CD4-positive, alpha-beta T cell (primary cell): ENCODE data around the gene ACER3. TPM values are rescaled to one million over a fixed set of nuclear protein-coding genes. Genes with fewer than 3 reads are reported as not detected.

Experiments used
- ATAC-seq: fragments of 200-7000 bp; cut with Tn5 transposase; one replicate; pipeline ENCODE4 v1.10.0; 2022; ENCODE audit warnings: mild to moderate bottlenecking; ENCODE audit not compliant: poor library complexity
- CTCF ChIA-PET: fragments of 350-600 bp; sonication (Branson Sonifier 250); formaldehyde crosslinking; loops from one replicate; lab custom pipeline; 2021; ENCODE audit warnings: antibody characterized with exemption, inconsistent platforms; lab: Charles Lee
- POLR2A ChIA-PET: fragments of 350-600 bp; sonication (Branson Sonifier 250); formaldehyde crosslinking; loops from one replicate; lab custom pipeline; 2021; ENCODE audit warnings: antibody characterized with exemption, inconsistent platforms; lab: Charles Lee
- DNase-seq, 14 experiments: peaks; one replicate each; pipeline ENCODE4 v3.0.0-alpha.2; 2013 to 2020; ENCODE audit warnings: mixed read lengths in 2 of 14
- H3K27ac ChIP-seq, 2 donors: one replicate each; pipeline versions ENCODE4 v1.5.1 to v1.7.0; 2013; ENCODE audit warnings: low read length in 2 of 2, low read depth in 1 of 2, mild to moderate bottlenecking in 1 of 2
- H3K27me3 ChIP-seq, 2 experiments: 1 replicate in 1 of 2; 2 replicates in 1 of 2; pipeline versions ENCODE4 v1.6.1 to v1.7.0; 2013; ENCODE audit warnings: low read length in 2 of 2, control low read depth in 1 of 2, mild to moderate bottlenecking in 1 of 2, moderate library complexity in 1 of 2; ENCODE audit not compliant: insufficient read depth in 2 of 2, control insufficient read depth in 1 of 2
- H3K36me3 ChIP-seq: one replicate; pipeline ENCODE4 v1.6.1; 2013; ENCODE audit warnings: low read length, control low read depth; ENCODE audit not compliant: insufficient read depth
- H3K4me1 ChIP-seq: one replicate; pipeline ENCODE4 v1.6.1; 2013; ENCODE audit warnings: low read length, control low read depth; ENCODE audit not compliant: insufficient read depth
- H3K4me3 ChIP-seq: one replicate; pipeline ENCODE4 v1.5.1; 2013; ENCODE audit warnings: mild to moderate bottlenecking, low read length, moderate library complexity
- H3K9me3 ChIP-seq, 2 experiments: 1 replicate in 1 of 2; 2 replicates in 1 of 2; pipeline versions ENCODE4 v1.6.1 to v1.7.0; 2013; ENCODE audit warnings: low read length in 2 of 2, mild to moderate bottlenecking in 2 of 2, control low read depth in 1 of 2, moderate library complexity in 1 of 2; ENCODE audit not compliant: control insufficient read depth in 1 of 2, insufficient read depth in 1 of 2
- H3K27ac Mint-ChIP-seq: one replicate; pipeline ENCODE4 v1.8.0; 2020; ENCODE audit warnings: mixed read lengths
- H3K27me3 Mint-ChIP-seq: one replicate; pipeline ENCODE4 v1.8.0; 2021; ENCODE audit warnings: mixed read lengths
- H3K36me3 Mint-ChIP-seq: one replicate; pipeline ENCODE4 v1.8.0; 2021; ENCODE audit warnings: low read depth, mixed read lengths
- H3K4me1 Mint-ChIP-seq: one replicate; pipeline ENCODE4 v1.8.0; 2021; ENCODE audit warnings: low read depth, mixed read lengths
- H3K4me3 Mint-ChIP-seq: one replicate; pipeline ENCODE4 v1.8.0; 2020; ENCODE audit warnings: mild to moderate bottlenecking, mixed read lengths
- H3K9me3 Mint-ChIP-seq: one replicate; pipeline ENCODE4 v1.8.0; 2020; ENCODE audit warnings: mixed read lengths
- CTCF ChIP-seq: fragments of 200-600 bp; IDR thresholded peaks from one replicate; pipeline ENCODE4 v1.8.0; 2022; ENCODE audit warnings: antibody characterized with exemption, mild to moderate bottlenecking
- intact Hi-C, 2 experiments: fragments of 100-400 bp; cut with DNase I in 1 of 2; cut with micrococcal nuclease in 1 of 2; formaldehyde crosslinking; loops; one replicate each; pipeline versions ENCODE4 v1.15.1 to v1.9.0; 2023 to 2025; cut with DNase I, micrococcal nuclease
- total RNA-seq, 174 experiments: library from RNA in 2 of 174; stranded (reverse) in 2 of 174; gene quantifications; one replicate each; pipeline ENCODE4 v1.2.3 and lab custom pipeline; 2021 to 2026

Gene ACER3
- total RNA-seq, 2 experiments from 2014 or later: 6.4 to 7.0 TPM

- H3K27ac ChIP-seq: no peak overlapping the region
- no peak for DNase-seq
- CTCF ChIA-PET: interaction anchor here (1.0 to 1.9 kb wide), 8 partner anchors 27 to 172 kb away, joined by 3 to 6 read pairs (median 4); no protein-coding TSS in a partner anchor
- H3K4me1 Mint-ChIP-seq: peaks cover 13% of the 10 kb centered on the region
- POLR2A ChIA-PET: no interaction called here
- no peaks in the 10 kb centered on the region for H3K9me3 ChIP-seq
- H3K27ac Mint-ChIP-seq: no peak overlapping the region
- H3K27me3 ChIP-seq: no peaks in the 10 kb centered on the region
- no peak for ATAC-seq
- H3K9me3 Mint-ChIP-seq: no peaks in the 10 kb centered on the region
- H3K4me3 ChIP-seq: no peak overlapping the region
- no peaks in the 10 kb centered on the region for H3K36me3 Mint-ChIP-seq
- intact Hi-C loops: loop anchor here (1.0 to 5.0 kb wide), 4 partner anchors 107 to 185 kb away; no protein-coding TSS in a partner anchor
- TF ChIP-seq CTCF: peak; percentile 32
- no peak overlapping the region for H3K4me3 Mint-ChIP-seq
- H3K4me1 ChIP-seq: peaks cover 5% of the 10 kb centered on the region
- no peaks in the 10 kb centered on the region for H3K27me3 Mint-ChIP-seq
- H3K36me3 ChIP-seq: no peaks in the 10 kb centered on the region
These were observed 58.7 kb downstream of the ACER3 start for GRCh38 chr11:76919467-76919866.

- Histone ChIP-seq H3K27me3 (no peaks in the 10 kb centered on the region), H3K27ac (no peak overlapping the region), H3K9me3 (no peaks in the 10 kb centered on the region), H3K4me1 (peaks cover 5% of the 10 kb centered on the region), H3K4me3 (peak overlapping the region; percentile 36), H3K36me3 (no peaks in the 10 kb centered on the region)
- H3K27ac Mint-ChIP-seq: no peak overlapping the region
- no peaks in the 10 kb centered on the region for H3K9me3 Mint-ChIP-seq
- intact Hi-C loops: loop anchor here (1.0 to 5.0 kb wide), 7 partner anchors 108 to 186 kb away; no protein-coding TSS in a partner anchor
- POLR2A ChIA-PET: no interaction called here
- peaks cover 13% of the 10 kb centered on the region for H3K4me1 Mint-ChIP-seq
- CTCF ChIA-PET: interaction anchor here (1.0 to 1.4 kb wide), 7 partner anchors 27 to 171 kb away, joined by 3 to 6 read pairs (median 3); no protein-coding TSS in a partner anchor
- peak overlapping the region; percentile 72 for H3K4me3 Mint-ChIP-seq
- no peaks in the 10 kb centered on the region for H3K27me3 Mint-ChIP-seq
- ATAC-seq: peak; percentile 80
- DNase-seq: peak; percentile 7 to 85 (median 46)
- peak; percentile 78 for TF ChIP-seq CTCF
- H3K36me3 Mint-ChIP-seq: no peaks in the 10 kb centered on the region
These were observed 59.4 kb downstream of the ACER3 start for GRCh38 chr11:76919887-76920746.

- ChIA-PET POLR2A (no interaction called here), CTCF (no interaction called here)
- TF ChIP-seq CTCF: no peak
- Mint-ChIP-seq H3K4me1 (no peaks in the 10 kb centered on the region), H3K27me3 (no peaks in the 10 kb centered on the region), H3K27ac (no peak overlapping the region), H3K4me3 (no peak overlapping the region), H3K36me3 (peaks cover 31% of the 10 kb centered on the region), H3K9me3 (no peaks in the 10 kb centered on the region)
- ATAC-seq (no peak), DNase-seq (no peak)
- no peaks in the 10 kb centered on the region for H3K9me3 ChIP-seq
- H3K27ac ChIP-seq: no peak overlapping the region
- H3K4me3 ChIP-seq: no peak overlapping the region
- no peaks in the 10 kb centered on the region for H3K4me1 ChIP-seq
- intact Hi-C loops: no loop called here
- H3K36me3 ChIP-seq: peaks cover 5% of the 10 kb centered on the region
- no peaks in the 10 kb centered on the region for H3K27me3 ChIP-seq
These were observed 66.4 kb downstream of the ACER3 start for GRCh38 chr11:76927160-76927559.
